OCI-LY7 (cell line): ENCODE results near the gene OR1I1.

Source experiments
- CTCF ChIP-seq: fragments of 200-600 bp; sonication (generic); conservative IDR thresholded peaks from 2 replicates; pipeline ENCODE4 v1.5.1; 2014; ENCODE audit warnings: mild to moderate bottlenecking, antibody characterized with exemption, low read length, moderate library complexity, mixed read lengths
- EZH2phosphoT487 ChIP-seq: fragments of 200-600 bp; sonication (generic); IDR thresholded peaks from 2 replicates; pipeline ENCODE4 v1.6.1; 2018; ENCODE audit warnings: low read depth, borderline replicate concordance, mild to moderate bottlenecking, mixed run types, antibody characterized with exemption, low read length, moderate library complexity, mixed read lengths

- TF ChIP-seq CTCF (no peak), EZH2phosphoT487 (no peak)
Measured at GRCh38 chr19:15126131-15126910, 44.3 kb downstream of the OR1I1 start.
